Uterus (tissue), 4 donors: ENCODE results near the gene FBXO44. TPM values are rescaled to one million over a fixed set of nuclear protein-coding genes. Genes with fewer than 3 reads are reported as not detected.

Source experiments
- DNase-seq, 2 donors: peaks; one replicate each; pipeline ENCODE4 v3.0.0-alpha.2; 2019 to 2020
- H3K27ac ChIP-seq, 2 donors: fragments of 200-600 bp; sonication (generic); 1 replicate in 1 of 2; 2 replicates in 1 of 2; pipeline ENCODE4 v1.5.1; 2016 to 2018
- H3K27me3 ChIP-seq, 2 donors: fragments of 200-600 bp; sonication (generic); one replicate each; pipeline ENCODE4 v1.5.1; 2018 to 2019; ENCODE audit warnings: control low read depth in 1 of 2
- H3K36me3 ChIP-seq, 2 donors: fragments of 200-600 bp; sonication (generic); one replicate each; pipeline ENCODE4 v1.5.1; 2019; ENCODE audit warnings: control low read depth in 1 of 2
- H3K4me1 ChIP-seq, 2 donors: fragments of 200-600 bp; sonication (generic); one replicate each; pipeline ENCODE4 v1.5.1; 2018 to 2019; ENCODE audit warnings: control low read depth in 1 of 2
- H3K4me3 ChIP-seq, 2 donors: fragments of 200-600 bp; sonication (generic); 1 replicate in 1 of 2; 2 replicates in 1 of 2; pipeline ENCODE4 v1.5.1; 2018 to 2019; ENCODE audit warnings: mild to moderate bottlenecking in 1 of 2
- H3K9me3 ChIP-seq, 2 donors: fragments of 200-600 bp; sonication (generic); one replicate each; pipeline ENCODE4 v1.5.1; 2019; ENCODE audit warnings: control low read depth in 1 of 2
- POLR2A ChIP-seq, 2 donors: fragments of 450-650 bp; IDR thresholded peaks; one replicate each; pipeline ENCODE4 v1.6.1; 2016; ENCODE audit warnings: antibody characterized with exemption in 2 of 2, mild to moderate bottlenecking in 1 of 2, moderate library complexity in 1 of 2
- intact Hi-C: fragments of 100-400 bp; cut with DNase I; formaldehyde crosslinking; loops from one replicate; pipeline ENCODE4 v1.15.1; 2023; ENCODE audit warnings: low total_unique reads
- total RNA-seq, 4 donors: library from RNA; depleted of rRNA in 3 of 4; stranded (reverse); fragments of >200 nt in 3 of 4; gene quantifications; one replicate each; pipeline versions ENCODE4 v1.1.0 to v1.2.4, GENCODE V29; 2014 to 2023
- TF ChIP-seq, protein P1 (sequence below), 4 experiments: fragments of 200-600 bp in 2 of 4; fragments of 450-650 bp in 2 of 4; sonication (generic) in 2 of 4; IDR thresholded peaks; one replicate each; pipeline ENCODE4 v1.5.1; 2016 to 2019; ENCODE audit warnings: antibody characterized with exemption in 4 of 4, mild to moderate bottlenecking in 2 of 4, moderate library complexity in 1 of 4
- donor health status: DM: yes; HTN: yes; CAD: no.

Gene FBXO44
- total RNA-seq, 4 donors from 2014 or later, result 7.6 to 26.7 (median 17.6) TPM

DNA sequence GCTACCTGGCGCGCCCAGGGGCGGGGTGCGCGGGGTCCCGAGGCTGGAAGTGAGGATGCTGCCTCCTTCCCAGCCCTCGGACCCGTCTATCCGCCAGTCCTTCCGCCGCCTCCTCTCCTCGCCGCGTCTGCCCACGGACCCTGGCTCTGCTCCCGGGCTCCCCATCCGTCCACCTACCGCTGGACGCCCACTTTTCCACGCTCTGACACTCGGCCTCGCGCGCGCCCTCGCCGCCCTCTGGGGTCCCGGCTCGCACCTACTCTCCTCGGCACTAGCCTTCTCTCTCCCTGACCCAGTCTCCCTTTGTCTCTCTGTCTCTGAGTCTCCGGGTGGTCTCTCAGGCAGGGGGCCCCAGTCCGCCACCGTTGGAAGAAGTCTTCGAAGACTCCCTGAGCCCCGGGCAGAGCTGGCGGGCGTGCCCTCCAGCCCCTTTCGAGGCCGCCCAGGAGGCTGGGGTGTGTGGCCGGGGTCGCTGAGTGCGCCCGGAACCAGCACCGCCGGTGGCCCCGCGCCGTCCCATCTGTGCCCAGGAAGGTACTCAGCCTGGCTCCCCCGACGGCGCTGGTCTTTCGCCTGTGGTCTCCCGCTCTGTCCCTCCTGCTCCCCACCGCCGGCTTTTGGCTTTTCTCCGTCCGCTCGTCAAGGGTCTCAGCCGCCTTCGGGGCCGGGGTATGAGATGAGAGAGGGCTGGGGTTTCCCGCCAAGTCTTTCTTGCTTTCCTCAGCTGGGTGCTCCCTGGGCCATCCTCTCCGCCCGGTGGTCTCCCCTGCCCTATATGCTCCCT is 37.4 kb downstream of the FBXO44 start:
- no peak for DNase-seq
- H3K36me3 ChIP-seq, result no peaks in the 10 kb centered on the region
- H3K27me3 ChIP-seq, result peaks cover 0 to 11% of the 10 kb centered on the region in 2 donors
- intact Hi-C loops, result no loop called here
- H3K9me3 ChIP-seq, result no peaks in the 10 kb centered on the region
- no peak overlapping the region for H3K4me3 ChIP-seq
- no peak overlapping the region for H3K27ac ChIP-seq
- TF ChIP-seq, protein P1, sequence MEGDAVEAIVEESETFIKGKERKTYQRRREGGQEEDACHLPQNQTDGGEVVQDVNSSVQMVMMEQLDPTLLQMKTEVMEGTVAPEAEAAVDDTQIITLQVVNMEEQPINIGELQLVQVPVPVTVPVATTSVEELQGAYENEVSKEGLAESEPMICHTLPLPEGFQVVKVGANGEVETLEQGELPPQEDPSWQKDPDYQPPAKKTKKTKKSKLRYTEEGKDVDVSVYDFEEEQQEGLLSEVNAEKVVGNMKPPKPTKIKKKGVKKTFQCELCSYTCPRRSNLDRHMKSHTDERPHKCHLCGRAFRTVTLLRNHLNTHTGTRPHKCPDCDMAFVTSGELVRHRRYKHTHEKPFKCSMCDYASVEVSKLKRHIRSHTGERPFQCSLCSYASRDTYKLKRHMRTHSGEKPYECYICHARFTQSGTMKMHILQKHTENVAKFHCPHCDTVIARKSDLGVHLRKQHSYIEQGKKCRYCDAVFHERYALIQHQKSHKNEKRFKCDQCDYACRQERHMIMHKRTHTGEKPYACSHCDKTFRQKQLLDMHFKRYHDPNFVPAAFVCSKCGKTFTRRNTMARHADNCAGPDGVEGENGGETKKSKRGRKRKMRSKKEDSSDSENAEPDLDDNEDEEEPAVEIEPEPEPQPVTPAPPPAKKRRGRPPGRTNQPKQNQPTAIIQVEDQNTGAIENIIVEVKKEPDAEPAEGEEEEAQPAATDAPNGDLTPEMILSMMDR (IDR thresholded peaks at IDR 0.05), result no peak
- no peak for TF ChIP-seq POLR2A (IDR thresholded peaks at IDR 0.05)
- H3K4me1 ChIP-seq, result peaks cover 0 to 17% of the 10 kb centered on the region in 2 donors

DNA sequence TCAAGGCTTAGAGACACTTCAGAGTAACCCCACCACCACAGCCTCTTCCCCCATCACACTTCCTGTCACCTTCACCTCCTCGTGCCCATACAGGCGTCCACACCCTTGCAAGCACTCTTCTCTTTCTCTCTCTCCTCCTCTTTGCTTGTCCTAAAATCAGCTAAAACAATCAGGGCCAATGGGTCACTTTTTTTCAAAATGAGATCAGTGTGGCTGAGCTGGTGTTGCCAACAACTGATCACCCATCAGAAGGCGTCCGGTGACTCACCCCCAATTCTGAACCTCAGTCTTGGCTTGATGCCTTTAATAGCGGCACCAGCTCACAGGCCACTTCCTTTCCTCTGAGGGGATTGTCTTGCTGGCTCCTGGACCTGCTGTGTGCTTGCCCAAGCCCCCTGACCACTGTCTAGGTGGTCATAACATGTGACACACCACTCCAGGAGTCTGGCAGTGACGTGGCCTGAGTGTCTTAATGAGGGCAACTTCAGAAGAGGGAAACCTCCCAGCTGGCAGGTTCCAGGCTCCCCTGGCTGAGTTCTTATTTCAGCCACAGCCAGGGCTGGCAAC is 38.4 kb downstream of the FBXO44 start:
- Histone ChIP-seq H3K27me3 (peaks cover 0 to 11% of the 10 kb centered on the region in 2 donors), H3K4me1 (peaks cover 0 to 17% of the 10 kb centered on the region in 2 donors), H3K4me3 (no peak overlapping the region), H3K9me3 (no peaks in the 10 kb centered on the region), H3K27ac (no peak overlapping the region), H3K36me3 (no peaks in the 10 kb centered on the region)
- no peak for TF ChIP-seq POLR2A (IDR thresholded peaks at IDR 0.05)
- TF ChIP-seq, protein P1 (IDR thresholded peaks at IDR 0.05), result no peak
- no peak for DNase-seq
- intact Hi-C loops, result no loop called here

DNA sequence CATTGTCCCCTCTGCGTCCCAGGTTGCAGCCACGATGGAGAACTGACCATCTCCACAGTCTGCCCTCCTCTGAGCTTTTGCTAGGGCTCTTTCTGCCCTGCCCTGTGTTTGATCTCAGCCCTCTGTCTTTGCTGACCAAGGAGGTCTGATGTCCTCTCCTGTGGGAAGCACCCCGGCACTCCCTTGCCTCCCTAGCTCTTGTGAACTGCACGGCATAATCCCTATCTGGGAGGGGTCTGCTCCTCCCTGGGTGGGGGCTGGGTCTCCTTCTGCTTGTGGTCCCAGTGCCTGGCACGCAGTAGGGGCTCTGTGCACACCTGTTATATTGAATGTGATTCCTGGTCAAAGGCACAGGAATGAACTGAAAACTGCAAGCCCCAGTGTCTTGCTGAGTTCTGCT is 39.2 kb downstream of the FBXO44 start:
- H3K36me3 ChIP-seq, result no peaks in the 10 kb centered on the region
- H3K9me3 ChIP-seq, result no peaks in the 10 kb centered on the region
- intact Hi-C loops, result no loop called here
- H3K27ac ChIP-seq, result no peak overlapping the region
- H3K27me3 ChIP-seq, result peaks cover 0 to 11% of the 10 kb centered on the region in 2 donors
- no peak overlapping the region for H3K4me3 ChIP-seq
- H3K4me1 ChIP-seq, result peaks cover 0 to 17% of the 10 kb centered on the region in 2 donors
- TF ChIP-seq, protein P1 (IDR thresholded peaks at IDR 0.05), result no peak
- no peak for DNase-seq

DNA sequence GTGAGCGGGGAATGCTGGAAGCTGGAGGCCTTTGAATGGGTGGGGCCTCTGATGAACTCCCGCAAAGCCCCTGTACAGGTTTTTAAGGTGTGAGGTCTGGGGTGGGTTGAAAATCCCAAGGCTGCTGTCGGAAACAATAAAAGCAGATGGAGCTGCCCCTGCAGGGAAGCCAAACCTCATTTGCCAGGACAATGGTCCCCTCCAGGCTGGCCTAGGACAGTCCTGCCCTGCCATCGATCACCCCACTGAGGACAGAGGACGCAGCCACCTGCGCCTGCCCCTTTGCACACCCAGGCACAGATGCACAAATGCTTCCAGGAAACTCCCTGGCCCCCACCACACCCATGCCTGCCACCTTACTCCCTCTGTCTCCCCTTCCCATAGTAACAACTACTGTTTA is 41.2 kb downstream of the FBXO44 start:
- Histone ChIP-seq H3K27ac (no peak overlapping the region), H3K4me1 (peaks cover 0 to 10% of the 10 kb centered on the region in 2 donors), H3K36me3 (no peaks in the 10 kb centered on the region), H3K9me3 (no peaks in the 10 kb centered on the region), H3K4me3 (no peak overlapping the region), H3K27me3 (peaks cover 0 to 3% of the 10 kb centered on the region in 2 donors)
- intact Hi-C loops, result no loop called here
- TF ChIP-seq POLR2A (IDR thresholded peaks at IDR 0.05), result no peak
- TF ChIP-seq, protein P1 (IDR thresholded peaks at IDR 0.05), result no peak
- DNase-seq, result no peak

DNA sequence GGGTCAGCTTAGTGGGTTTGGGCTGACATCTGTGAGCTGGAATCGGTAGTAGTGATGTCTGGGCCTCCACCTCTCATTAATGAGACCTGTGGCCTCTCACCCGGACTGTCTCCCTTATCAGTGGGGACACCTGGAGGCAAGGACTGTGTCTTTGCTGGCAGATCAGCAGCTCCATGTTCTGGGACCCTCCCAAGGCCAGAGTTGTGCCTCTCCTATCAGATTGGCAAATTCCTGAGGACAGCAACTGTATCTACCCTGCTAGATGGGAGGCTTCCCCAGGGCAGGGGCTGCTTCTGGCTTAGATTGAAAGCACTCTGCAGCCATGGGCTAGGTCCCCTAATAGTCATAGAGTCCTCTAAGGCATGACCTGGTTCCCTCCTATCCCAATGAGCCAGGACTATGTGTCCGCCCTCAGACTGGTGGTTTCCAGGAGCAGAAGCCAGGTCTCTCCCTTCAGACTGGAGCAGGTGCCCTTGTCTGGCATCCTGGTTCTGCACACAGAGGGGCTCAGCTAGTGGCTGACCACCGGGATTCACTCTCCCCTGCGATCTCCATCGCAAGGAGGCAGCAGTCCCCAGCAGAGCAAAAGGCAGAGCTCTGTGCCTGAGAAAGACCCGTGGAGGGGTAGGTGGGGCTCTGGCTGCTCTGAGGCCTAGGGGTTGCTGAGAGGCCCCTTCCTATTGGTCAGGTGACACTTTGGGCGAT is 42.7 kb downstream of the FBXO44 start:
- H3K27ac ChIP-seq, result no peak overlapping the region
- TF ChIP-seq, protein P1 (IDR thresholded peaks at IDR 0.05), result no peak
- no peak for TF ChIP-seq POLR2A (IDR thresholded peaks at IDR 0.05)
- no peaks in the 10 kb centered on the region for H3K4me1 ChIP-seq
- no peaks in the 10 kb centered on the region for H3K36me3 ChIP-seq
- DNase-seq, result no peak
- no peaks in the 10 kb centered on the region for H3K9me3 ChIP-seq
- H3K27me3 ChIP-seq, result peaks cover 0 to 5% of the 10 kb centered on the region in 2 donors
- intact Hi-C loops, result no loop called here
- no peak overlapping the region for H3K4me3 ChIP-seq
